K562 (cell line): ENCODE results near the gene TEX54. TPM values are rescaled to one million over a fixed set of nuclear protein-coding genes. Genes with fewer than 3 reads are reported as not detected.

Experiments
- BACH1 ChIP-seq: fragments of 200-800 bp; sonication (Bioruptor generic); IDR thresholded peaks from 2 replicates; pipeline ENCODE4 v1.6.1; 2016; ENCODE audit warnings: missing genetic modification characterization, missing compliant biosample characterization
- BHLHE40 ChIP-seq: IDR thresholded peaks from 2 replicates; pipeline ENCODE4 v1.6.1; 2011; ENCODE audit warnings: low read length, improper control_type of control experiment
- CC2D1A ChIP-seq: fragments of 450-650 bp; IDR thresholded peaks from 2 replicates; pipeline ENCODE4 v1.6.1; 2017; ENCODE audit warnings: mild to moderate bottlenecking
- CHD1 ChIP-seq: fragments of 200-600 bp; sonication (generic); IDR thresholded peaks from one replicate; pipeline ENCODE4 v1.6.1; 2012; ENCODE audit warnings: mild to moderate bottlenecking, moderate library complexity, low read length, inconsistent platforms
- DLX4 ChIP-seq: fragments of 250-450 bp; sonication (Bioruptor Pico); IDR thresholded peaks from 2 replicates; pipeline ENCODE4 v1.6.1; 2021; ENCODE audit warnings: mild to moderate bottlenecking
- GABPA ChIP-seq: fragments of 200-800 bp; sonication (Bioruptor generic); conservative IDR thresholded peaks from 2 replicates; pipeline ENCODE4 v1.6.1; 2016; ENCODE audit warnings: low read depth, missing genetic modification characterization, missing compliant biosample characterization
- GMEB1 ChIP-seq: fragments of 250-450 bp; sonication (Bioruptor Pico); IDR thresholded peaks from 2 replicates; pipeline ENCODE4 v1.4.0; 2020; ENCODE audit warnings: mild to moderate bottlenecking
- MLLT1 ChIP-seq, 2 experiments: fragments of 450-650 bp; IDR thresholded peaks; 2 replicates each; pipeline ENCODE4 v1.6.1; 2016
- PHB2 ChIP-seq: fragments of 450-650 bp; IDR thresholded peaks from 2 replicates; pipeline ENCODE4 v1.6.1; 2017; ENCODE audit warnings: low read depth
- POLR2H ChIP-seq: IDR thresholded peaks from 2 replicates; pipeline ENCODE4 v1.6.1; 2016; ENCODE audit warnings: missing genetic modification characterization, low read depth, mild to moderate bottlenecking, control low read depth, missing compliant biosample characterization, moderate library complexity
- PRDM10 ChIP-seq: fragments of 450-650 bp; IDR thresholded peaks from 2 replicates; pipeline ENCODE4 v1.6.1; 2018; ENCODE audit not compliant: partially characterized antibody
- PREB ChIP-seq: sonication (generic); formaldehyde crosslinking; IDR thresholded peaks from 2 replicates; pipeline ENCODE4 v1.8.1; 2023; ENCODE audit warnings: mild to moderate bottlenecking, missing genetic modification reagents
- RNF219 ChIP-seq: fragments of 250-450 bp; sonication (Bioruptor Pico); IDR thresholded peaks from 2 replicates; pipeline ENCODE4 v1.5.0; 2022; ENCODE audit warnings: mild to moderate bottlenecking
- SMARCB1 ChIP-seq: IDR thresholded peaks from 2 replicates; pipeline ENCODE4 v1.6.1; 2011; ENCODE audit warnings: improper control_type of control experiment, low read depth; ENCODE audit not compliant: insufficient read length
- TAF1 ChIP-seq: IDR thresholded peaks from 2 replicates; pipeline ENCODE4 v1.6.1; 2011; ENCODE audit warnings: mild to moderate bottlenecking, low read length, moderate library complexity; ENCODE audit not compliant: insufficient read depth, control insufficient read depth, severe bottlenecking; ENCODE audit errors: extremely low read depth
- TEAD4 ChIP-seq, 2 experiments: sonication (generic) in 1 of 2; formaldehyde crosslinking in 1 of 2; IDR thresholded peaks; 2 replicates each; pipeline versions ENCODE4 v1.6.1 to v1.8.0; 2012 to 2022; ENCODE audit warnings: borderline replicate concordance in 1 of 2, inconsistent platforms in 1 of 2, low read length in 1 of 2, mild to moderate bottlenecking in 1 of 2, missing genetic modification reagents in 1 of 2
- ZNF444 ChIP-seq: fragments of 250-450 bp; sonication (Bioruptor Pico); IDR thresholded peaks from 2 replicates; pipeline ENCODE4 v1.4.0; 2020; ENCODE audit warnings: mild to moderate bottlenecking, moderate library complexity
- ZNF780A ChIP-seq: fragments of 250-450 bp; sonication (Bioruptor Pico); IDR thresholded peaks from 2 replicates; pipeline ENCODE4 v1.5.0; 2021; ENCODE audit warnings: mild to moderate bottlenecking
- polyA plus RNA-seq, 8 experiments: library from polyadenylated mRNA; depleted of rRNA in 4 of 8; stranded (reverse) in 5 of 8; unstranded in 3 of 8; fragments of >200 nt; fragmentation: Nextera tagmentation in 2 of 8; fragmentation: Illumina TruSeq in 1 of 8; extraction: Ambion mirVana in 2 of 8; extraction: Trizol in 1 of 8; gene quantifications; 2 replicates each; pipeline versions ENCODE4 v1.2.1 to v1.2.3, GENCODE V29; 2011 to 2014; ENCODE audit warnings: inconsistent platforms in 1 of 8, missing spikeins in 1 of 8
- total RNA-seq, 7 experiments: library from RNA; depleted of rRNA in 6 of 7; stranded (reverse); fragments of >200 nt in 6 of 7; fragmentation: Illumina TruSeq in 2 of 7; extraction: Trizol in 2 of 7; gene quantifications; 2 replicates each; pipeline versions ENCODE4 v1.2.1 to v1.2.3, GENCODE V29; 2011 to 2021; ENCODE audit warnings: low replicate concordance in 1 of 7

The TEX54 gene
- total and polyA plus RNA-seq, 9 of the 15 experiments (the other 6 are each of a cell fraction or from before 2014, with no cell fraction given): not detected

- TF ChIP-seq PREB (CRISPR knock-in tag) (no peak), TEAD4 (IDR thresholded peaks at IDR 0.05; ENCODE audit: low read length) (no peak), TEAD4 (CRISPR knock-in tag; IDR thresholded peaks at IDR 0.05; ENCODE audit: borderline replicate concordance) (no peak), BACH1 (peak; percentile 27; the same call in 1 of the 2 replicates), ZNF780A (CRISPR knock-in tag) (no peak), CC2D1A (no peak), GABPA (tag) (no peak; the same call in 1 of the 2 replicates), POLR2H (tag) (no peak), DLX4 (CRISPR knock-in tag) (no peak), PHB2 (0 out of 2 replicates have a peak, but pooled peaks have one; percentile 11), CHD1 (no peak), ZNF444 (no peak), PRDM10 (peak; percentile 26), TAF1 (no peak), GMEB1 (no peak), SMARCB1 (no peak), BHLHE40 (no peak), RNF219 (CRISPR knock-in tag) (no peak), MLLT1 (IDR thresholded peaks at IDR 0.05) (peak in 1 of 2 experiments; percentile 55; a peak in 2 of 4 replicates)
Measured at GRCh38 chr11:62882431-62882749, 49.7 kb upstream of the TEX54 start (continued).
